Gastrocnemius medialis (tissue), 4 donors: ENCODE results near the gene PDGFD.

Experiments used
- CTCF ChIP-seq, 5 experiments: fragments of 450-650 bp in 3 of 5; fragments of 200-600 bp in 2 of 5; sonication (generic) in 2 of 5; IDR thresholded peaks in 4 of 5; conservative IDR thresholded peaks in 1 of 5; 1 replicate in 4 of 5; 2 replicates in 1 of 5; pipeline ENCODE4 v1.5.1; 2016 to 2019; ENCODE audit warnings: antibody characterized with exemption in 5 of 5, mild to moderate bottlenecking in 3 of 5, moderate library complexity in 3 of 5
- POLR2A ChIP-seq, 2 donors: fragments of 450-650 bp; IDR thresholded peaks; one replicate each; pipeline ENCODE4 v1.6.1; 2017; ENCODE audit warnings: antibody characterized with exemption in 2 of 2, mild to moderate bottlenecking in 2 of 2, moderate library complexity in 2 of 2

DNA sequence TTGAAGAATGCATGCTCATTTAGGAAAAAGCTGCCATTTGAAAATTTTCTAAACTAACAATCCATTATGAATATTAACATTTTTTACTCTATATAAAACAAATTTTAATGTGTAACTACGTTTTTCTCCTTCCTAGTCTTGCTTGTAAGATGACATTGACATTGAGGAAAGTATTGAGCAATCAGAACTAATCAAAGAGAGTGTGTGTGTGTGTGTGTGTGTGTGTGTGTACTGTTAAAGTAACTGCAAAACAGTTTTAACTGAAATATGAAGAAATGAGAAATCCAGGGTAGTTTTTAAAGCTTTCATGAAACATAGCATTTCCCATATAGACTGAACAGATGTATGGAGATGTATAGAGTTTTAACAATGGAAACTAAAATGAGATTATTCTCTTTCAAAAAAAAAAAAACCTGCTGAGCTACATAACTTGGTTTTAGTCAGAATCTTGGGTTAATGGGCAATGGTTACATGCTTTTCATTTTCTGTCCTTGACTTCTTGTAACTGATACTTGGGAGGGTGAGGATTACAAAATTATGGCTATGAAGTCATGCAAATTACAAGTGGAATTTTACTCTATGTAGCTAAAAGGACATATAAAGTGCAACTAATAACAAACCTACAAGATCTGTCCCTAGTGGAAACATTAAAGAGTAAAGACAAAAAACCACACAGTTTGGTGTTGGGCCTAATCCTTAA lies 2.0 kb downstream of the PDGFD start:
- no peak for TF ChIP-seq CTCF (IDR thresholded peaks at IDR 0.05 in 4 of 5, conservative IDR thresholded peaks at IDR 0.05 in 1 of 5)
- TF ChIP-seq POLR2A (IDR thresholded peaks at IDR 0.05): no peak
